GM19467 (cell line): ENCODE results near the gene MYH6.

ENCODE experiments used
- ATAC-seq: cut with Tn5 transposase; IDR thresholded peaks from one replicate; pipeline ENCODE4 v1.9.1; 2021; ENCODE audit warnings: mild to moderate bottlenecking, moderate library complexity; ENCODE audit not compliant: unreplicated experiment

The MYH6 gene

GRCh38 chr14:23379366-23380196 lies 28.5 kb downstream of the MYH6 start:
- no peak for ATAC-seq

GRCh38 chr14:23378612-23379220 lies 29.4 kb downstream of the MYH6 start:
- ATAC-seq, result no peak

- no peak for ATAC-seq
Measured at GRCh38 chr14:23377573-23378563, 30.2 kb downstream of the MYH6 start.

GRCh38 chr14:23377198-23377550 lies 30.9 kb downstream of the MYH6 start:
- no peak for ATAC-seq

GRCh38 chr14:23376482-23377197 lies 31.4 kb downstream of the MYH6 start, which contains the start of gene CMTM5:
TSS of gene CMTM5 (plus strand) at chr14:23377046. CDS start at chr14:23377252, 206 bp downstream.
- no peak for ATAC-seq

- no peak for ATAC-seq
Measured at GRCh38 chr14:23375527-23376251, 32.4 kb downstream of the MYH6 start.

GRCh38 chr14:23373041-23373440 lies 35.0 kb downstream of the MYH6 start:
- ATAC-seq, result no peak

- ATAC-seq, result no peak
Measured at GRCh38 chr14:23372509-23372908, 35.6 kb downstream of the MYH6 start, which contains the start of gene IL25. TSS of gene IL25 (plus strand) at chr14:23372809.

GRCh38 chr14:23371865-23372264 lies 36.2 kb downstream of the MYH6 start:
- ATAC-seq, result no peak

GRCh38 chr14:23370221-23370620 lies 37.9 kb downstream of the MYH6 start:
- ATAC-seq, result no peak

GRCh38 chr14:23366426-23366921 lies 41.6 kb downstream of the MYH6 start:
- no peak for ATAC-seq

- ATAC-seq, result no peak
Measured at GRCh38 chr14:23365732-23366425, 42.2 kb downstream of the MYH6 start.

GRCh38 chr14:23365036-23365731 lies 42.9 kb downstream of the MYH6 start, which contains the start of gene EFS:
TSS of gene EFS (minus strand) at chr14:23365172. CDS start at chr14:23365025, 147 bp downstream.
- no peak for ATAC-seq

- ATAC-seq, result no peak
Measured at GRCh38 chr14:23364164-23365035, 43.7 kb downstream of the MYH6 start.

- ATAC-seq, result no peak
Measured at GRCh38 chr14:23362200-23362599, 45.9 kb downstream of the MYH6 start.

- ATAC-seq, result no peak
Measured at GRCh38 chr14:23361763-23362162, 46.3 kb downstream of the MYH6 start.

- ATAC-seq, result no peak
Measured at GRCh38 chr14:23361320-23361719, 46.8 kb downstream of the MYH6 start.
